Ovary (tissue), 3 donors: ENCODE data around the gene SLC51B.
A peak's percentile ranks its signal among the peaks of the same experiment; 100 is the strongest.

Experiments used
- EP300 ChIP-seq: sonication (generic); formaldehyde crosslinking; IDR thresholded peaks from one replicate; pipeline ENCODE4 v1.6.1; 2017; ENCODE audit warnings: antibody characterized with exemption
- POLR2A ChIP-seq: fragments of 450-650 bp; IDR thresholded peaks from one replicate; pipeline ENCODE4 v1.6.1; 2017; ENCODE audit warnings: antibody characterized with exemption, mild to moderate bottlenecking, moderate library complexity
- TF ChIP-seq, protein P1 (sequence below), 3 donors: fragments of 450-650 bp in 2 of 3; fragments of 200-600 bp in 1 of 3; IDR thresholded peaks; one replicate each; pipeline versions ENCODE4 v1.5.1 to v1.8.0; 2016 to 2022; ENCODE audit warnings: antibody characterized with exemption in 3 of 3, mild to moderate bottlenecking in 1 of 3
- donor health status: DM: no; HTN: no; CAD: no.

DNA sequence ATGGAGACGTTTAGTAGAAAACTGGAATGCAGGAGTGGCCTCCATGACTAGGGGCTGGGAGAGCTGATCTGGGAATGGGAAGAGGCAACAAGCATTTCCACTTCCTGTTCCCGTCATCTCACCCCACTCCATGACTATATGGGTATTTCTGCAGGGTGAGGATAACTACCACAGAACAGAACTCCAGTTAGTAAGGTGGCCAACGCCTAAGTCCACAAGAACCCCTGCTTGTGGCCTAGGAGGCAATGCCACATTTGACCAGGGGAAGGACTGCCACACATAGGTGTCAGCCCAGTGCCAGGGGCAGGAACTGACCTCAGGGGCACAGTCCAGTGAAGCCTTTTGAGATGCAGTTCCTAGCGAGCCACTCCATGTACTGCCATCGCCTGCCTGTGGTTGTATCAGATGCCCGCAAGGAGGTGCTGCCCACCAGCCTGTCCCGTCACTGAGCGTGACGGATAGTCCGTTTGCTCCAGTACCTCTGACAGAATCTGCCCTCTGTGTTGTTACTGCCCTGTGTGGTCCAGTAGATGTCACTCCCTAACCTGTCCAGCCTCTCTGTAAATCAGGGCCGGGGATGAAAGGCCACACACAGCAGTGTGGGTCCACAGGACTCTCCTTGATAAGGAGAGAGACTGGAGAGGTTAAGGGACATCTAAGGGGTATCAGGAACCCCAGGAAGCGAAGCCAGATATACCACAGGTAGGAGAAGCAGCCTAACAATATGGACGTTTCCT is 12.2 kb upstream of the SLC51B start:
- TF ChIP-seq, protein P1, sequence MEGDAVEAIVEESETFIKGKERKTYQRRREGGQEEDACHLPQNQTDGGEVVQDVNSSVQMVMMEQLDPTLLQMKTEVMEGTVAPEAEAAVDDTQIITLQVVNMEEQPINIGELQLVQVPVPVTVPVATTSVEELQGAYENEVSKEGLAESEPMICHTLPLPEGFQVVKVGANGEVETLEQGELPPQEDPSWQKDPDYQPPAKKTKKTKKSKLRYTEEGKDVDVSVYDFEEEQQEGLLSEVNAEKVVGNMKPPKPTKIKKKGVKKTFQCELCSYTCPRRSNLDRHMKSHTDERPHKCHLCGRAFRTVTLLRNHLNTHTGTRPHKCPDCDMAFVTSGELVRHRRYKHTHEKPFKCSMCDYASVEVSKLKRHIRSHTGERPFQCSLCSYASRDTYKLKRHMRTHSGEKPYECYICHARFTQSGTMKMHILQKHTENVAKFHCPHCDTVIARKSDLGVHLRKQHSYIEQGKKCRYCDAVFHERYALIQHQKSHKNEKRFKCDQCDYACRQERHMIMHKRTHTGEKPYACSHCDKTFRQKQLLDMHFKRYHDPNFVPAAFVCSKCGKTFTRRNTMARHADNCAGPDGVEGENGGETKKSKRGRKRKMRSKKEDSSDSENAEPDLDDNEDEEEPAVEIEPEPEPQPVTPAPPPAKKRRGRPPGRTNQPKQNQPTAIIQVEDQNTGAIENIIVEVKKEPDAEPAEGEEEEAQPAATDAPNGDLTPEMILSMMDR (IDR thresholded peaks at IDR 0.05) = peak in 1 of 3 donors; percentile 18
- TF ChIP-seq POLR2A = no peak
- no peak for TF ChIP-seq EP300
